DOHH2 (cell line): ENCODE measurements around the gene FZD10.

Source experiments
- H3F3A ChIP-seq: fragments of 200-600 bp; sonication (generic), shearing (Covaris generic); 2 replicates; pipeline ENCODE4 v1.6.0; 2016; ENCODE audit warnings: antibody characterized with exemption, mild to moderate bottlenecking; ENCODE audit not compliant: control insufficient read depth, insufficient read depth
- H3K27ac ChIP-seq: fragments of 200-600 bp; sonication (generic); 2 replicates; pipeline ENCODE4 v1.5.1; 2014; ENCODE audit warnings: low read depth, mild to moderate bottlenecking, low read length, moderate library complexity
- H3K27me3 ChIP-seq: fragments of 200-600 bp; sonication (generic); 2 replicates; pipeline ENCODE4 v1.6.1; 2014; ENCODE audit warnings: mild to moderate bottlenecking, low read length, mixed read lengths; ENCODE audit not compliant: control insufficient read depth
- H3K36me3 ChIP-seq: fragments of 200-600 bp; sonication (generic); 2 replicates; pipeline ENCODE4 v1.6.1; 2014; ENCODE audit warnings: mild to moderate bottlenecking, low read length, moderate library complexity, mixed read lengths; ENCODE audit not compliant: control insufficient read depth
- H3K4me1 ChIP-seq: fragments of 200-600 bp; sonication (generic); 2 replicates; pipeline ENCODE4 v1.6.1; 2014; ENCODE audit warnings: mild to moderate bottlenecking, low read length, mixed read lengths; ENCODE audit not compliant: control insufficient read depth
- H3K4me2 ChIP-seq: fragments of 200-600 bp; sonication (generic); 2 replicates; pipeline ENCODE4 v1.6.0; 2014; ENCODE audit warnings: mild to moderate bottlenecking, low read length, moderate library complexity
- H3K4me3 ChIP-seq: fragments of 200-600 bp; sonication (generic); 2 replicates; pipeline ENCODE4 v1.5.1; 2014; ENCODE audit warnings: mild to moderate bottlenecking, low read length, mixed read lengths
- H3K79me2 ChIP-seq: fragments of 200-600 bp; sonication (generic); 2 replicates; pipeline ENCODE4 v1.6.1; 2014; ENCODE audit warnings: mild to moderate bottlenecking, low read length, mixed read lengths; ENCODE audit not compliant: control insufficient read depth
- H3K9me2 ChIP-seq: fragments of 200-600 bp; sonication (generic); replicated peaks from 2 replicates; pipeline ENCODE4 v1.6.1; 2014; ENCODE audit warnings: mild to moderate bottlenecking, low read length, mixed read lengths; ENCODE audit not compliant: control insufficient read depth
- H3K9me3 ChIP-seq: fragments of 200-600 bp; sonication (generic); 2 replicates; pipeline ENCODE4 v1.6.1; 2014; ENCODE audit warnings: antibody characterized with exemption, low read length, mixed read lengths; ENCODE audit not compliant: control insufficient read depth, insufficient read depth
- H4K20me1 ChIP-seq: fragments of 200-600 bp; sonication (generic); 2 replicates; pipeline ENCODE4 v1.6.0; 2014; ENCODE audit warnings: low read depth, mild to moderate bottlenecking, antibody characterized with exemption, low read length, moderate library complexity; ENCODE audit not compliant: control insufficient read depth, insufficient read depth
- EZH2phosphoT487 ChIP-seq: fragments of 200-600 bp; sonication (generic); IDR thresholded peaks from 2 replicates; pipeline ENCODE4 v1.6.1; 2017; ENCODE audit warnings: borderline replicate concordance, mild to moderate bottlenecking, antibody characterized with exemption, low read length, moderate library complexity, mixed read lengths
- TF ChIP-seq, protein P1 (sequence below): fragments of 200-600 bp; sonication (generic); IDR thresholded peaks from one replicate; pipeline ENCODE4 v1.5.1; 2014; ENCODE audit warnings: antibody characterized with exemption, mild to moderate bottlenecking, low read depth, low read length; ENCODE audit not compliant: poor library complexity, severe bottlenecking

The FZD10 gene

DNA sequence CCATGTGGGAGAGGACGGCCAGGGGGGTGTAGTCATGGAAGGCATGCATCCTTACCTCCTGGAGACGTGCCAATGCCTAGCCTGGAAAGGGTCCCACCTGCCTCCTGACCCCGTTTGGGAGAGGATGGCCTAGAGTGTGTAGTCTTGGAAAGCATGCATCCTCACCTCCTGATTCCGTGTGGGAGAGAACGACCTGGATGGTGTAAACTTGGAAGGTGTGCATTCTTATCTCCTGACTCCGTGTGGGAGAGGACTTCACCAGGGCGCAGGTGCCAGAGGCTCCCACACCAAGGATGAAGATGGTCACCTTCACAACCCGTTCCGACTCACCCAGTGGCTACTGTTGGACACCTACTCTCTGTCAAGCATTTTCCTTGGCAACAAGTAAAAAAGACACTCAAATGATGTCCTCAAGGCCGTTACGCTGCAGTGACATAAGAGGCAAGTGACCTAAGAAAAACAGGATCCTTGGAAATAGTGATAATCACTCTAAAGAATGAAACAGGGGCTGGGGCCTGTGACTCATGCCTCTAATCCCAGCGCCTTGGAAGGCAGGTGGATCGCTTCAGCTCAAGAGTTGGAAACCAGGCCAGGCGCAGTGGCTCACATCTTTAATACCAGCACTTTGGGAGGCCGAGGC, 37.5 kb upstream of the FZD10 start:
- Histone ChIP-seq H3K4me3 (no peak overlapping the region), H3K9me2 (no peaks in the 10 kb centered on the region), H3K4me1 (no peaks in the 10 kb centered on the region), H3K27me3 (no peaks in the 10 kb centered on the region), H3K9me3 (no peaks in the 10 kb centered on the region; the same call in 1 of the 2 replicates), H3K36me3 (no peaks in the 10 kb centered on the region), H3K79me2 (no peaks in the 10 kb centered on the region), H3K4me2 (no peak overlapping the region), H4K20me1 (no peaks in the 10 kb centered on the region), H3K27ac (no peak overlapping the region), H3F3A (no peaks in the 10 kb centered on the region)
- TF ChIP-seq EZH2phosphoT487: no peak
- TF ChIP-seq, protein P1, sequence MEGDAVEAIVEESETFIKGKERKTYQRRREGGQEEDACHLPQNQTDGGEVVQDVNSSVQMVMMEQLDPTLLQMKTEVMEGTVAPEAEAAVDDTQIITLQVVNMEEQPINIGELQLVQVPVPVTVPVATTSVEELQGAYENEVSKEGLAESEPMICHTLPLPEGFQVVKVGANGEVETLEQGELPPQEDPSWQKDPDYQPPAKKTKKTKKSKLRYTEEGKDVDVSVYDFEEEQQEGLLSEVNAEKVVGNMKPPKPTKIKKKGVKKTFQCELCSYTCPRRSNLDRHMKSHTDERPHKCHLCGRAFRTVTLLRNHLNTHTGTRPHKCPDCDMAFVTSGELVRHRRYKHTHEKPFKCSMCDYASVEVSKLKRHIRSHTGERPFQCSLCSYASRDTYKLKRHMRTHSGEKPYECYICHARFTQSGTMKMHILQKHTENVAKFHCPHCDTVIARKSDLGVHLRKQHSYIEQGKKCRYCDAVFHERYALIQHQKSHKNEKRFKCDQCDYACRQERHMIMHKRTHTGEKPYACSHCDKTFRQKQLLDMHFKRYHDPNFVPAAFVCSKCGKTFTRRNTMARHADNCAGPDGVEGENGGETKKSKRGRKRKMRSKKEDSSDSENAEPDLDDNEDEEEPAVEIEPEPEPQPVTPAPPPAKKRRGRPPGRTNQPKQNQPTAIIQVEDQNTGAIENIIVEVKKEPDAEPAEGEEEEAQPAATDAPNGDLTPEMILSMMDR: no peak

- H3K4me1 ChIP-seq: no peaks in the 10 kb centered on the region
- no peaks in the 10 kb centered on the region for H3K79me2 ChIP-seq
- no peak overlapping the region for H3K27ac ChIP-seq
- no peaks in the 10 kb centered on the region; the same call in 1 of the 2 replicates for H3K9me3 ChIP-seq
- no peaks in the 10 kb centered on the region for H3K9me2 ChIP-seq
- no peaks in the 10 kb centered on the region for H3K36me3 ChIP-seq
- H3F3A ChIP-seq: no peaks in the 10 kb centered on the region
- H4K20me1 ChIP-seq: no peaks in the 10 kb centered on the region
- no peaks in the 10 kb centered on the region for H3K27me3 ChIP-seq
- H3K4me2 ChIP-seq: no peak overlapping the region
- TF ChIP-seq, protein P1: no peak
- no peak for TF ChIP-seq EZH2phosphoT487
- no peak overlapping the region for H3K4me3 ChIP-seq
Observed at GRCh38 chr12:130126023-130126432, 36.2 kb upstream of the FZD10 start.

GRCh38 chr12:130127532-130127911, 34.7 kb upstream of the FZD10 start:
- Histone ChIP-seq H3K4me3 (no peak overlapping the region), H3K36me3 (no peaks in the 10 kb centered on the region), H3K4me1 (no peaks in the 10 kb centered on the region), H3F3A (no peaks in the 10 kb centered on the region), H3K4me2 (no peak overlapping the region), H3K27me3 (no peaks in the 10 kb centered on the region), H3K9me2 (no peaks in the 10 kb centered on the region), H3K79me2 (no peaks in the 10 kb centered on the region), H3K9me3 (no peaks in the 10 kb centered on the region; the same call in 1 of the 2 replicates), H3K27ac (no peak overlapping the region), H4K20me1 (no peaks in the 10 kb centered on the region)
- TF ChIP-seq, protein P1: no peak
- no peak for TF ChIP-seq EZH2phosphoT487
